ENCODE data around the gene IL26. TPM values are rescaled to one million over a fixed set of nuclear protein-coding genes. Genes with fewer than 3 reads are reported as not detected.

IL26 gene
- total RNA-seq, 1 donor from 2014 or later = 2.5 TPM

DNA sequence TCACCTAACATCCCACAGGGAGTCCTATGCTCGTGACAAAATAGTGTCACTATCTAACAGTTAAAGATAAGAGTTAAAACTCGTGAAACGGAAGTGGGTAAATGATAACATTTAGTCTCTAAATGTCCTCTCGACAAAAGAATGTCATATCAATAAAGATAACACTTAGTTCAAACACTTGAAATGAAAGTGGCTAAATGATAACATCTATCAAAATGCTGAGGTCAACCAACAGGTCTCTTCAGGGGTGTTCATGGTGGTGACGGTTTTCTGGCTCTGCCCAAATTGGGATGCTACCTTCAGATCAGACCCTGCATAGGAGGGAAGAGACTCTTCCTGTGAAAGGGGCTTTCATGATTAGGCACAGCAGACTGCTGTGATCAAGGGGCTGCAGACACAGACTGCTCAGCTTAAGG lies 22.1 kb downstream of the IL26 start:
- Mint-ChIP-seq H3K4me3 (ENCODE audit: unreplicated experiment) (no peak overlapping the region), H3K27ac (ENCODE audit: unreplicated experiment) (no peak overlapping the region), H3K9me3 (ENCODE audit: low read depth) (no peaks in the 10 kb centered on the region), H3K36me3 (ENCODE audit: low read depth) (no peaks in the 10 kb centered on the region), H3K4me1 (ENCODE audit: low read depth) (no peaks in the 10 kb centered on the region), H3K27me3 (ENCODE audit: low read depth) (peaks cover 20% of the 10 kb centered on the region)
- no peak for DNase-seq (ENCODE audit: low spot score)
- TF ChIP-seq, protein P1, sequence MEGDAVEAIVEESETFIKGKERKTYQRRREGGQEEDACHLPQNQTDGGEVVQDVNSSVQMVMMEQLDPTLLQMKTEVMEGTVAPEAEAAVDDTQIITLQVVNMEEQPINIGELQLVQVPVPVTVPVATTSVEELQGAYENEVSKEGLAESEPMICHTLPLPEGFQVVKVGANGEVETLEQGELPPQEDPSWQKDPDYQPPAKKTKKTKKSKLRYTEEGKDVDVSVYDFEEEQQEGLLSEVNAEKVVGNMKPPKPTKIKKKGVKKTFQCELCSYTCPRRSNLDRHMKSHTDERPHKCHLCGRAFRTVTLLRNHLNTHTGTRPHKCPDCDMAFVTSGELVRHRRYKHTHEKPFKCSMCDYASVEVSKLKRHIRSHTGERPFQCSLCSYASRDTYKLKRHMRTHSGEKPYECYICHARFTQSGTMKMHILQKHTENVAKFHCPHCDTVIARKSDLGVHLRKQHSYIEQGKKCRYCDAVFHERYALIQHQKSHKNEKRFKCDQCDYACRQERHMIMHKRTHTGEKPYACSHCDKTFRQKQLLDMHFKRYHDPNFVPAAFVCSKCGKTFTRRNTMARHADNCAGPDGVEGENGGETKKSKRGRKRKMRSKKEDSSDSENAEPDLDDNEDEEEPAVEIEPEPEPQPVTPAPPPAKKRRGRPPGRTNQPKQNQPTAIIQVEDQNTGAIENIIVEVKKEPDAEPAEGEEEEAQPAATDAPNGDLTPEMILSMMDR (IDR thresholded peaks at IDR 0.05) = no peak

GRCh38 chr12:68200854-68201253 lies 24.8 kb downstream of the IL26 start:
- H3K27ac Mint-ChIP-seq (ENCODE audit: unreplicated experiment) = no peak overlapping the region
- no peak for DNase-seq (ENCODE audit: low spot score)
- no peaks in the 10 kb centered on the region for H3K4me1 Mint-ChIP-seq (ENCODE audit: low read depth)
- H3K9me3 Mint-ChIP-seq (ENCODE audit: low read depth) = no peaks in the 10 kb centered on the region
- no peak overlapping the region for H3K4me3 Mint-ChIP-seq (ENCODE audit: unreplicated experiment)
- no peaks in the 10 kb centered on the region for H3K36me3 Mint-ChIP-seq (ENCODE audit: low read depth)
- TF ChIP-seq, protein P1 (IDR thresholded peaks at IDR 0.05) = no peak
- peaks cover 10% of the 10 kb centered on the region for H3K27me3 Mint-ChIP-seq (ENCODE audit: low read depth)

DNA sequence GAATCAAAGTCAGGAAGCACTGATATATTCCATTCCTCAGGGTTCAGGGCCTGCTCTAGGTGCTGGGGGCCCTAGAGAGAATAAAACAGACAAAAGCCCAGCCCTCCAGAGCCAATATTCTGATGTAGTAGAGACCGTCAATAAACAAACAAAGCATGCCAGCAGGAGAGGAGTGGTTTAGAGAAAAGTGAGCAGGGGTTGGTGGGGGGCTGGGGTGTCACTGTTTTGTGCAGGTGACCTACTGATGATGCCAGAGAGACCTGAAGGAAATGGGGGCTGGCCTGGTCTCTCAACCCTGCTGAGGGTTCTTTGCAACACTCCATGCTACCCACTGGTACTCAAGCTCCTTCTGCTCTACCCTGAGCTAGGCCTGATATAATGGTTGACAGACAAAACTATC lies 26.5 kb downstream of the IL26 start:
- H3K27ac Mint-ChIP-seq (ENCODE audit: unreplicated experiment) = no peak overlapping the region
- no peaks in the 10 kb centered on the region for H3K9me3 Mint-ChIP-seq (ENCODE audit: low read depth)
- H3K36me3 Mint-ChIP-seq (ENCODE audit: low read depth) = no peaks in the 10 kb centered on the region
- H3K4me1 Mint-ChIP-seq (ENCODE audit: low read depth) = no peaks in the 10 kb centered on the region
- TF ChIP-seq, protein P1 (IDR thresholded peaks at IDR 0.05) = no peak
- peaks cover 4% of the 10 kb centered on the region for H3K27me3 Mint-ChIP-seq (ENCODE audit: low read depth)
- no peak for DNase-seq (ENCODE audit: low spot score)
- H3K4me3 Mint-ChIP-seq (ENCODE audit: unreplicated experiment) = no peak overlapping the region

DNA sequence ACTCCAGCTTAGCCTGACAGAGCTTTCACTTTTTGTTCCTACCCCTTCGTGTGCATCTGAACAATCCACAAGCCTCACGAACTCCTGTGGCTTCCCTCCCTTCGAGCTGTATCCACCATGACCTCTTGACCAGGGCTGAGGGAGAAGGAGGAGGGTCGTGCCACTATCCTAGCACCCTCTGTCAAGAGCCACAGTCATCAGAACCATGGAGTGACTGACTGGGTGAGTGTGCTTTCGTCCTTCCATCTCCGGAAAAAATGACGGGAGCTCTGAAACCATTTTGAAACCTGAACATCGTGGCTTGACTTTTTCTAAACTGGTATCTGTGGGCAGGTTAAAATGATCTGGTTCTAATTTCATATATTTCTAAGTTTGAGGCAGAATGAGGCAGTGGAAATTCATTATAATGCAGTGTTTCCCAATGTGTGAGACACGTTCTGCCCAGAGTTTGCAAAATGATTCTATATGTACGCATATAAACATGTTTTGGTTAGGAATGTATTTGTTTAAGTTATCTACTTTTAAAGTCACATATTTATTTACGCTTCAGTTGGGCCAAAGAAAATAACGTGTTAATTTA lies 27.0 kb downstream of the IL26 start:
- DNase-seq (ENCODE audit: low spot score) = no peak
- Mint-ChIP-seq H3K9me3 (ENCODE audit: low read depth) (no peaks in the 10 kb centered on the region), H3K27ac (ENCODE audit: unreplicated experiment) (no peak overlapping the region), H3K27me3 (ENCODE audit: low read depth) (peaks cover 7% of the 10 kb centered on the region), H3K4me3 (ENCODE audit: unreplicated experiment) (no peak overlapping the region), H3K36me3 (ENCODE audit: low read depth) (no peaks in the 10 kb centered on the region), H3K4me1 (ENCODE audit: low read depth) (no peaks in the 10 kb centered on the region)
- TF ChIP-seq, protein P1 (IDR thresholded peaks at IDR 0.05) = no peak

DNA sequence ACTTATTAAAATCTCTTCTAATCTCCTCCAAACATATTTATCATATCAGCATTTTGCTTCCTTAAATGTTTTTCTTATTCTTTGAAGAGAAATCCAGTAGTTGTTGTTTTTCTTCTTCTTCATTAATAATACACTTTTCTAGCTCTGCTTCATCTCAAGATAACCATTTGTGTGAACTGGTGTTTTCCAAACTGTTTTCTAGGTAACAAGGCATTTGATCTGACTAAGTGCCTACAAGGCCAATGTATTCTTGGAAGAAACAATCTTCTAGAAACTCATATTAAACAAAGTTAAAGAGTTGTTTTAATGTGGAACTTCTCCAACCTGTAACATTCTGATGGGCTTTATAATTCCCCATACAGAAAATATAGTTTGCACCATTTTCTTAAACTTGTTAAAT lies 35.3 kb downstream of the IL26 start:
- H3K27ac Mint-ChIP-seq (ENCODE audit: unreplicated experiment) = no peak overlapping the region
- peaks cover 5% of the 10 kb centered on the region for H3K36me3 Mint-ChIP-seq (ENCODE audit: low read depth)
- no peaks in the 10 kb centered on the region for H3K9me3 Mint-ChIP-seq (ENCODE audit: low read depth)
- peaks cover 35% of the 10 kb centered on the region for H3K27me3 Mint-ChIP-seq (ENCODE audit: low read depth)
- H3K4me3 Mint-ChIP-seq (ENCODE audit: unreplicated experiment) = no peak overlapping the region
- peaks cover 3% of the 10 kb centered on the region for H3K4me1 Mint-ChIP-seq (ENCODE audit: low read depth)
- no peak for DNase-seq (ENCODE audit: low spot score)
- TF ChIP-seq, protein P1 (IDR thresholded peaks at IDR 0.05) = no peak

All from chondrocyte (in vitro differentiated cells).